GM19468 (cell line): ENCODE measurements around the gene IGFBPL1.
"Not testable (repeated sequence)": the region's sequence is repeated elsewhere in the genome, so short reads cannot be mapped to it uniquely, and the experiment has no call there.

ENCODE experiments used
- ATAC-seq: cut with Tn5 transposase; IDR thresholded peaks from one replicate; pipeline ENCODE4 v1.9.1; 2021; ENCODE audit warnings: mild to moderate bottlenecking, moderate library complexity, moderate number of reproducible peaks; ENCODE audit not compliant: unreplicated experiment; ENCODE audit errors: extremely low read depth

Gene IGFBPL1

DNA sequence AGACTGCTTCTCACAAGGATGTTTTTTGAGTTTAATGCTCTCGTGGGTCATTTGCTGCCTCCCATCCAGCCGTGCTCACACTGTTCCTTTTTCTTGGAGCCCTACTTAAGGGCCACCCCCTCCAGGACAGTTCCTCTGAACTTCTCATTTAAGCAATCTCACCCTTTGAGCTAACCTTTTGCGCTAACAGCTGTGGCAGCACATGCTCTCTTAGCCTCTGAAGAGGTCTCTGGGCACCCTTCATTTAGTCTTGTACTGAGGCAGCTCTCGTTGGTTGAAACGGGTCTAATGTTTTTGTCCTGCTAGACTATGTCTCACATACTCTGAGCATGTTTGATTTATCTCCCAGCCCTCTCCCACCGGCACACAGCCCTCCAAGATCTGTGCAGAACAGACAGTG, 19.9 kb downstream of the IGFBPL1 start:
- ATAC-seq: no peak

DNA sequence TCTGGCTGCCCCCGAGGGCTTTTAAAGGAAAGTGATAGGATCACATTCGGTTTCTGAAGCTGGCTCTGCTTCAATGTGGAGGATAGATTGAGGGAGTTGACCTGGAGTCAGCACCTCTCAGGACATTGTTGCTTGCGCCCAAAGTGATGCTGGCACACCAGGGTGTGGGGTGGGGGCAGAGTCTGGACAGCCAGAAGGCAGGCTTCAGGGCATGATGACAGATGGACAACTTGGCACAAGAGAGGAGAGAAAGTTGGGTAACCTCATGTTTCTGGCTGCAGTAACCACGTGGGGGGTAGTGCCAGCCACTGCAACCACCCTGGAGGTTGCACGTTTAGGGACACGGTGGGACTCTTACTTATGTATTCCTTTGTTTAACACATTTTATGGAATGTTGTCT, 22.3 kb downstream of the IGFBPL1 start:
- ATAC-seq: no peak

DNA sequence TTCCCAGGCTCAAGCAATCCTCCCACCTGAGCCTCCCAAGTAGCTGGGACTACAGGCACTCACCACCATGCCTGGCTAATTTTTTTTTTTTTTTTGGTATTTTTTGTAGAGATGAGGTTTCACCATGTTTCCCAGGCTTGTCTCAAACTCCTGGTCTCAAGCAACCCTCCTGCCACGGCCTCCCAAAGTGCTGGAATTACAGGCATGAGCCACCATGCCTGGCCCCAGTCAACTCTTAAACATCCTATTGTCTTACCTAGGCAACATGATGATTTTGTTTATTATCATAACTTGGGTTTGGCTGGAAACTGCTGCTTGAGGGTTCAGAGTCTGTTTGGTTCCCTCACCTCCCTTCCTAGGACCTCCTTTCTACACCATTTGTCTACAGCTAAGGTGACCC, 25.1 kb downstream of the IGFBPL1 start:
- ATAC-seq: not testable (repeated sequence)

DNA sequence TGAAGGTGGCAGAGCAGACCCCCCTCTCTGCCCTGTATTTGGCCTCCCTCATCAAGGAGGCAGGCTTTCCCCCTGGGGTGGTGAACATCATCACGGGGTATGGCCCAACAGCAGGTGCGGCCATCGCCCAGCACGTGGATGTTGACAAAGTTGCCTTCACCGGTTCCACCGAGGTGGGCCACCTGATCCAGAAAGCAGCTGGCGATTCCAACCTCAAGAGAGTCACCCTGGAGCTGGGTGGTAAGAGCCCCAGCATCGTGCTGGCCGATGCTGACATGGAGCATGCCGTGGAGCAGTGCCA, 27.9 kb downstream of the IGFBPL1 start:
- ATAC-seq: no peak

GRCh38 chr9:38395653-38396370, 28.4 kb downstream of the IGFBPL1 start:
- no peak for ATAC-seq

- ATAC-seq: no peak
Observed at GRCh38 chr9:38394416-38394815, 29.8 kb downstream of the IGFBPL1 start.

DNA sequence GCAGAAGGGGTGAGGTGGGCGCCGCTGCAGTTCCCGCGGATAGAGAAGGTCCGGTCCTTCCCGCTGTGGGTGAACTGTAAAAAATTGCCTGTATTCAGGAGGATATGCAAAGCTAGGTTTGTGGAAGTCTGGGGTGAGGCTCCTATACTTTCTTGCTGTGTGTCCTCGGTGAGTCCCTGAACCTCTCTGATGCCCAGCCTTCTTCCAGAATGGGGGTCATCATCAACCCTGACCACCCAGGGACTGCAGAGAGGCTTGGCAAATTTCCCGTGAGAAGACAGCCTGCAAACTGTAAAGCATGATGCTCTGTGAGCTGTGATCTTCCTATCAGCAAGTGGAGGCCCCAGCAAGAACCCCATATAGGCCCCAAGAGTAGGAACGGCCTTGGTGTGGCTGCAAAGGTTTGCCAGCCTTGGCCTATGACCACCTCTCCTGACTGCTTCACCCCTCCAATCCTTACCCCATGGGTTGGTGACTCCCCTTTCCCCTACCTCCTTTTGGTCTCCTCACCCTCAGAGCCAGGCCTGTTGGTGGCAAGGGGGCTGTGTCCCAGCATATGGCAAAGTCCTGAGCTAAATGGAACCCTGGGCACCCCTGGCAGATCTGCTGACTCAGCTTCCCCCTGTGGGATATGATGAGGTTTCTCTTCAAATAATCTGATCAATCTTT, 31.0 kb downstream of the IGFBPL1 start:
- no peak for ATAC-seq

DNA sequence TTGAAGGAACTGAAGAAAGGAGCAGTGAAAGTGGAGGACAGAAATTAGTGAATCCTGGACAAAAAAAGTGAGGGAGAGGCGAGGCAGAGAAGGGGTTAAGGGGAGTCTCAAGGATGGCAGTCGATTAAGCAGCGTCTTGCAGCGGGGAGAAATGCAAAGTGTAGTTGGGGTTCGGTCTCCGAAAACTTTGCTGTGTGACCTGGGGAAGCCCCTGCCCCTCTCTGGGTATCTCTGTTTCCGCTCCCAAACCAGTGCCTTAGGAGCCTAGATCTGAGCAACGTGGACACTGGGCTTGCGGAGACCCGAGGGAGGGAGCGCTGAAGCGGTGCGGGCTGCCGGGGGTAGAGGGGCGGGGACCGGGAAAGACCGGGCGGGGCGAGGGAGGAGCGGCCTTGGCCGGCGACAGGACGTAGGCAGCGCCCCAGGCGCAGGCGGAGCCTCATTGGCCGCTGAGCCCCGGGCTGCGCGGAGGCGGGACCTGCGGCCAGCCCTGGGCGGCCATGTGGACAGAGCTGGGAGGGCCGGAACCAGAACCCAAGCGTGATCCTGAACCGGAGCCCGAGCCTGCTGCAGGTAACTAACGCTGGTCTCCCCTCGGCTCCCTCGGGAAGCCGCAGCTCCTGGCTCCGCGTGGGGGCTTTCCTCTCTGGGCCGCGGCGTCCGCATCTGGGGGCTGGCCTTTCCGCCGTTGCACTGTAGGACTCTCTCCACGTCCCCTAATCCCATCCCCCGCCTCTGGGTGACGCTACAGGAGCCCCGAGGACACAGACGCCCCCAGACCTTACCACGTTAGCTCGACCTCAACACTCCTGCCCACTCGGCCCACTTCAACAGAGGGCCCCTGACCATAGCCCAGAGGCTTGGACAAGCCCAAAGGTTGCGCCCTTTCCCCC, 31.8 kb downstream of the IGFBPL1 start, which contains the start of gene ALDH1B1:
ALDH1B1 (plus strand) TSS at position 468 of the 893 bp plus-strand sequence. CDS start 3,047 bp downstream, outside the sequence.
- ATAC-seq: peak; percentile 83

GRCh38 chr9:38391278-38392118, 32.8 kb downstream of the IGFBPL1 start:
- ATAC-seq: no peak

GRCh38 chr9:38390851-38391250, 33.4 kb downstream of the IGFBPL1 start:
- ATAC-seq: no peak

DNA sequence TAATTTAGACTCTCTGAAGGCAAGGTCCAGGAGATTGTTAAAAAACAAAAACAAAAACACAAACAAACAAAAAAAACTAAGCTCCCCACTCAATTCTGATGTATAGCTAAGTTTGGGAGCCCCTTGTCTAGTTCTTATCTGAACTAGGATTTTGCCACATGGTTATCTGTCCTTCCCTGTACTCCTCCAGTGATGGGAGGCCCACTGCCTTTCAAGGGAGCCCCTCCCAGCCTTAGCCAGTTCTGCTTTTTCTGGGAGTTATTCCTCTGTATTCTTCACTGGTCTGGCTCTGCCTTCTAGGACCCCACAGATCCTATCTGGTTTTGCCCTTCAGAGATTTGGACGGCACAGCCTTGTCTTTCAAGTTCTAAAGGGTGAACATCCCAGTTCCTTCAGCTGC, 33.8 kb downstream of the IGFBPL1 start:
- no peak for ATAC-seq

DNA sequence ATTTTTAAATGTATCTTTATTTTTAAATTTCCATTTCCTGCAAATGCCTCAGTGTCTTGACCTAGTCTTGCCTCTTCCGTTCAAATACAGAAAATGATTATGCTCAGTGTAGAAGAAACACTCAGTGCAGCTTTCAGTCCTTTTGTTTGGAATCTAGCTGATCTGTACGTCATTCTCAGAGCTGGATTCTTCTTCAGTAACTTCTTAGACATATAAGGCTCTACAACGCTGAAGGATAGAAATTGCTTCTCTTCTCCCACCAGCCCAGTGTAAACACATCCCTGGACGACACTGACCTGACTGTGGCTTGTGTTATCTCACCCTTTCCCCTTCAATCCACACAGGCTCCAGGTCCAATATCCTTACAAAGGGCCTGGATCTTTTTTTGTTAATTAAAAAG, 34.9 kb downstream of the IGFBPL1 start:
- ATAC-seq: no peak

DNA sequence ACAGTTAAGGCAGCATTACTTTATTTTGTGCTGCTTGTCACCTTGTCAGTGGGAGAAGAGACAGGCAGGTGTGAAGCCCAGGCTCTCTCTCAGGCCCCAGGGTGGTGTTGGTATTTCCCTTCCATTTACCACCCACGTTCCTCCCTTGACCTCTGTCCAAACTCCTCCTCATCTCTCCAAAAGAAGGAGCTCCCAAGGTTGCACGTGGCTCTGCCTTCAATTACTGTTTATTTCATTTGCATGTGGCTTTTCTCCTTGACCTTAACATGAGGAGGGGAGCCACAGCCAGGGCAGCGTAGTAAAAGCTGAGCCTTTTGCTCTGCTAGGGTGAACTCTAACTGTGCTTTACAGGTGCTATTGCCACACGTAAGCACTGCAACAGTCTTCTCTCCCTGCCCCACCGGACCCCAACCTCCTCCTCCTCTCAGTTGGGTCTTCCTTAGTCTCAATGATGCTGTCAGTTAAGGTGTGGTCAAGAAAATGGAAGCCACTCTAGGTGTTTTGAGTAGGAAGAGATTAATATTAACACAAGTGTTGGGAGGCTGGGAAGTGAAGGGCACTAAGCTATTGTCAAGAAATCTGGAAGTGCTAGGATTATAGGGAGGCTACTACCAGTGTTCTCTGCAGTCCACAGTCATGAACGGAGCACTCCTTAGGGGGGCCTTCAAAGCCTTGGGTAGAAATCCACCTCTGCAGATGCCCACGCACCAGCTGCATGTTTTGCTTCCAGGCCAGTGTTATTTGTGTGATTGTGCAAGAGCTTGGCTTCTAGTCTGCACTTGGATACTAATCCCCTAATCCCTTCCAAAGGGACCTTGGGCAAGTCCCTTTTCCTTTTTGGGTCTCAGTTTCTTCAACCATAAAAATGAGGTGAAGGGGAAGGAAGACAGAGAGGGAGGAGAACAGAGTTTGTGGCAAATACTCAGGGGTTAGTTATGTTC, 35.7 kb downstream of the IGFBPL1 start:
- no peak for ATAC-seq

- no peak for ATAC-seq
Observed at GRCh38 chr9:38387751-38388150, 36.5 kb downstream of the IGFBPL1 start.

GRCh38 chr9:38387066-38387465, 37.2 kb downstream of the IGFBPL1 start:
- ATAC-seq: no peak

GRCh38 chr9:38386319-38386895, 37.8 kb downstream of the IGFBPL1 start:
- ATAC-seq: no peak

GRCh38 chr9:38385896-38386295, 38.4 kb downstream of the IGFBPL1 start:
- no peak for ATAC-seq

GRCh38 chr9:38384990-38385848, 39.0 kb downstream of the IGFBPL1 start:
- ATAC-seq: no peak
